Liver (tissue), 9 donors: ENCODE measurements around the gene GRID1. TPM values are rescaled to one million over a fixed set of nuclear protein-coding genes. Genes with fewer than 3 reads are reported as not detected.

Experiments used
- DNase-seq: peaks from one replicate; pipeline ENCODE4 v3.0.0-alpha.2; 2017; ENCODE audit warnings: low spot score
- H3K27ac ChIP-seq, 2 donors: one replicate each; pipeline ENCODE4 v1.7.0; 2013; ENCODE audit warnings: inconsistent platforms in 2 of 2, low read length in 2 of 2, control low read depth in 1 of 2, low read depth in 1 of 2, mild to moderate bottlenecking in 1 of 2
- H3K27me3 ChIP-seq, 4 donors: one replicate each; pipeline versions ENCODE4 v1.6.1 to v1.7.0; 2013; ENCODE audit warnings: low read length in 3 of 4, inconsistent platforms in 1 of 4, mild to moderate bottlenecking in 1 of 4, moderate library complexity in 1 of 4; ENCODE audit not compliant: control insufficient read depth in 4 of 4, insufficient read depth in 4 of 4
- H3K36me3 ChIP-seq, 4 donors: one replicate each; pipeline versions ENCODE4 v1.6.1 to v1.7.0; 2013; ENCODE audit warnings: low read length in 3 of 4, mild to moderate bottlenecking in 3 of 4, low read depth in 1 of 4, moderate library complexity in 1 of 4; ENCODE audit not compliant: control insufficient read depth in 4 of 4, insufficient read depth in 3 of 4
- H3K4me1 ChIP-seq, 4 donors: one replicate each; pipeline versions ENCODE4 v1.6.1 to v1.7.0; 2013; ENCODE audit warnings: low read length in 3 of 4, mild to moderate bottlenecking in 3 of 4, moderate library complexity in 1 of 4; ENCODE audit not compliant: control insufficient read depth in 4 of 4, insufficient read depth in 4 of 4
- H3K4me3 ChIP-seq, 3 donors: one replicate each; pipeline versions ENCODE4 v1.6.1 to v1.7.0; 2013; ENCODE audit warnings: low read length in 3 of 3, control low read depth in 1 of 3, low read depth in 1 of 3, mild to moderate bottlenecking in 1 of 3
- H3K9ac ChIP-seq, 2 donors: one replicate each; pipeline ENCODE4 v1.7.0; 2013; ENCODE audit warnings: low read length in 2 of 2, mild to moderate bottlenecking in 2 of 2, moderate library complexity in 2 of 2, control low read depth in 1 of 2, low read depth in 1 of 2
- H3K9me3 ChIP-seq, 4 donors: one replicate each; pipeline versions ENCODE4 v1.6.1 to v1.7.0; 2013; ENCODE audit warnings: low read length in 3 of 4; ENCODE audit not compliant: control insufficient read depth in 4 of 4
- EGR1 ChIP-seq, 2 donors: IDR thresholded peaks; 2 replicates each; pipeline ENCODE4 v1.6.1; 2016 to 2018; ENCODE audit warnings: antibody characterized with exemption in 2 of 2, low read depth in 2 of 2
- FOXA1 ChIP-seq: IDR thresholded peaks from 2 replicates; pipeline ENCODE4 v1.6.1; 2016; ENCODE audit warnings: antibody characterized with exemption
- FOXA2 ChIP-seq: IDR thresholded peaks from 2 replicates; pipeline ENCODE4 v1.6.1; 2016; ENCODE audit warnings: antibody characterized with exemption
- GABPA ChIP-seq, 2 donors: IDR thresholded peaks in 1 of 2; conservative IDR thresholded peaks in 1 of 2; 2 replicates each; pipeline ENCODE4 v1.6.1; 2016; ENCODE audit warnings: antibody characterized with exemption in 2 of 2, mild to moderate bottlenecking in 1 of 2, moderate library complexity in 1 of 2
- HNF4G ChIP-seq: IDR thresholded peaks from 2 replicates; pipeline ENCODE4 v1.6.1; 2016; ENCODE audit warnings: antibody characterized with exemption
- NR2F2 ChIP-seq: IDR thresholded peaks from 2 replicates; pipeline ENCODE4 v1.6.1; 2016; ENCODE audit warnings: antibody characterized with exemption
- RAD21 ChIP-seq, 2 donors: IDR thresholded peaks; 2 replicates each; pipeline ENCODE4 v1.6.1; 2016; ENCODE audit warnings: antibody characterized with exemption in 2 of 2, mild to moderate bottlenecking in 2 of 2
- RXRA ChIP-seq, 2 donors: IDR thresholded peaks; 2 replicates each; pipeline ENCODE4 v1.6.1; 2017 to 2018; ENCODE audit warnings: antibody characterized with exemption in 2 of 2, mild to moderate bottlenecking in 1 of 2
- SP1 ChIP-seq: IDR thresholded peaks from 2 replicates; pipeline ENCODE4 v1.6.1; 2018; ENCODE audit warnings: antibody characterized with exemption, mild to moderate bottlenecking
- TAF1 ChIP-seq: conservative IDR thresholded peaks from 2 replicates; pipeline ENCODE4 v1.6.1; 2016; ENCODE audit warnings: antibody characterized with exemption, mild to moderate bottlenecking
- WGBS: extraction: QIAGEN DNeasy Blood & Tissue Kit; methylation state at CpG from one replicate; pipeline ENCODE4 v1.1.7; 2013; 5-methylcytosine and 5-hydroxymethylcytosine counted together
- polyA plus RNA-seq, 2 donors: library from polyadenylated mRNA; stranded (reverse) in 1 of 2; unstranded in 1 of 2; fragments of 200-250 nt in 1 of 2; fragments of >200 nt in 1 of 2; fragmentation: Nextera tagmentation in 1 of 2; extraction: Ambion mirVana in 1 of 2; gene quantifications; one replicate each; pipeline versions ENCODE4 v1.2.1 to v1.2.3, GENCODE V29; 2013 to 2015
- total RNA-seq, 2 donors: library from RNA; depleted of rRNA; stranded (reverse); fragments of >200 nt; gene quantifications; one replicate each; pipeline ENCODE4 v1.2.3, GENCODE V29; 2014
- TF ChIP-seq, protein P1 (sequence below): IDR thresholded peaks from 2 replicates; pipeline ENCODE4 v1.6.1; 2016; ENCODE audit warnings: antibody characterized with exemption
- TF ChIP-seq, protein P2 (sequence below): fragments of 150-350 bp; IDR thresholded peaks from 2 replicates; pipeline ENCODE4 v1.5.1; 2017; ENCODE audit warnings: improper control_type of control experiment, low read depth, low read length; ENCODE audit not compliant: missing input control
- TF ChIP-seq, protein P3 (sequence below): IDR thresholded peaks from 2 replicates; pipeline ENCODE4 v1.6.1; 2016; ENCODE audit warnings: antibody characterized with exemption, mild to moderate bottlenecking
- TF ChIP-seq, protein P4 (sequence below): IDR thresholded peaks from 2 replicates; pipeline ENCODE4 v1.6.1; 2016; ENCODE audit warnings: antibody characterized with exemption
- TF ChIP-seq, protein P5 (sequence below): IDR thresholded peaks from 2 replicates; pipeline ENCODE4 v1.6.1; 2016; ENCODE audit warnings: antibody characterized with exemption
- donor health status: healthy.
- donor health status: healthy.
- donor health status: healthy.
- donor health status: healthy.
- donor health status: healthy.

Gene GRID1
- total and polyA plus RNA-seq, 4 donors = 0.09 to 0.17 (median 0.14) TPM; not detected in 1

DNA sequence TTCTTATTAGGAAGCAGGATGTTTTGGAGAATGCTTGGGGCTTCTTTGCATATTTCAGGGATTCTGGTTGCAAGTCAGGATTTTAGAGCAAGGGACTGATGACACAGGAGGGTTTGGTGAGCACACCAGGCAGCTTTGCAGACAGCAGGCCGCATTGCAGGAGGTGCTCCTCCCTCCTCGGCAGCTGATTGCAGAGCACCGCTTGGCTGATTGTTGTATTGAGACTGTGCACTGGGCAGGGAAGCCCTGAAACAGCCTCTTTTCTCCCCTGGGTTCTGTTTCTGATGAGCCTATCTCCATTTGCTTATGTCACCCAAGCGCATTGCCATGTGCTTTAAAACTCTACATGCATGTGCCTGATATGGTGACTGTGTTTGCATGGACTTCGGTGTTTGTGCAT lies 769.6 kb downstream of the GRID1 start (continued):
- no peak for TF ChIP-seq TAF1
- no peak for TF ChIP-seq RAD21 (IDR thresholded peaks at IDR 0.05)

DNA sequence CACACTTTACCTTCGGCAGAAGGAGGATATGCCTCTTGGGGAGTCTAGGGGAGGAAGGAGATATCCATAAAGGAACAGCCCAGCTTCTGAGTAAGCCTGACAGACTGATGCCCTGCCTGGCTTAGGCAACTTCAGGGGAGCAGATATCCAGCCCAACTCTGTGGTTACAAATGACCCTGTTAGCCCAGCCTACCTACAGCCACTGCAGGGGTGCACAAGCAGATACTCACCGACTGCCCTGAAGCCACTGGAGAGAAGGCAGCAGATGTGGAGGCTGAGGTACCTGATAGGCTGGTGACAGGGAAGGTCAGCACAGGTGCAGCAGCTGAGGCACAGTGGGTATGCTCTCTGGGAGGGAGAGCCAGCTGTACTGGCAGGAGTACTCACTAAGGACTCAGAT lies 770.2 kb downstream of the GRID1 start:
- 59% methylated on average over 2 of the region's 2 CpGs for WGBS
- no peak overlapping the region for H3K9ac ChIP-seq
- no peaks in the 10 kb centered on the region for H3K27me3 ChIP-seq
- TF ChIP-seq SP1 (no peak), GABPA (IDR thresholded peaks at IDR 0.05 in 1 of 2, conservative IDR thresholded peaks at IDR 0.05 in 1 of 2) (no peak), HNF4G (no peak), FOXA1 (no peak), TAF1 (no peak), RXRA (IDR thresholded peaks at IDR 0.05) (no peak), NR2F2 (no peak), FOXA2 (no peak), RAD21 (IDR thresholded peaks at IDR 0.05) (no peak), EGR1 (IDR thresholded peaks at IDR 0.05; ENCODE audit: low read depth in 2 of 2) (no peak)
- TF ChIP-seq, protein P1, sequence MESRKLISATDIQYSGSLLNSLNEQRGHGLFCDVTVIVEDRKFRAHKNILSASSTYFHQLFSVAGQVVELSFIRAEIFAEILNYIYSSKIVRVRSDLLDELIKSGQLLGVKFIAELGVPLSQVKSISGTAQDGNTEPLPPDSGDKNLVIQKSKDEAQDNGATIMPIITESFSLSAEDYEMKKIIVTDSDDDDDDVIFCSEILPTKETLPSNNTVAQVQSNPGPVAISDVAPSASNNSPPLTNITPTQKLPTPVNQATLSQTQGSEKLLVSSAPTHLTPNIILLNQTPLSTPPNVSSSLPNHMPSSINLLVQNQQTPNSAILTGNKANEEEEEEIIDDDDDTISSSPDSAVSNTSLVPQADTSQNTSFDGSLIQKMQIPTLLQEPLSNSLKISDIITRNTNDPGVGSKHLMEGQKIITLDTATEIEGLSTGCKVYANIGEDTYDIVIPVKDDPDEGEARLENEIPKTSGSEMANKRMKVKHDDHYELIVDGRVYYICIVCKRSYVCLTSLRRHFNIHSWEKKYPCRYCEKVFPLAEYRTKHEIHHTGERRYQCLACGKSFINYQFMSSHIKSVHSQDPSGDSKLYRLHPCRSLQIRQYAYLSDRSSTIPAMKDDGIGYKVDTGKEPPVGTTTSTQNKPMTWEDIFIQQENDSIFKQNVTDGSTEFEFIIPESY = no peak
- TF ChIP-seq, protein P2, sequence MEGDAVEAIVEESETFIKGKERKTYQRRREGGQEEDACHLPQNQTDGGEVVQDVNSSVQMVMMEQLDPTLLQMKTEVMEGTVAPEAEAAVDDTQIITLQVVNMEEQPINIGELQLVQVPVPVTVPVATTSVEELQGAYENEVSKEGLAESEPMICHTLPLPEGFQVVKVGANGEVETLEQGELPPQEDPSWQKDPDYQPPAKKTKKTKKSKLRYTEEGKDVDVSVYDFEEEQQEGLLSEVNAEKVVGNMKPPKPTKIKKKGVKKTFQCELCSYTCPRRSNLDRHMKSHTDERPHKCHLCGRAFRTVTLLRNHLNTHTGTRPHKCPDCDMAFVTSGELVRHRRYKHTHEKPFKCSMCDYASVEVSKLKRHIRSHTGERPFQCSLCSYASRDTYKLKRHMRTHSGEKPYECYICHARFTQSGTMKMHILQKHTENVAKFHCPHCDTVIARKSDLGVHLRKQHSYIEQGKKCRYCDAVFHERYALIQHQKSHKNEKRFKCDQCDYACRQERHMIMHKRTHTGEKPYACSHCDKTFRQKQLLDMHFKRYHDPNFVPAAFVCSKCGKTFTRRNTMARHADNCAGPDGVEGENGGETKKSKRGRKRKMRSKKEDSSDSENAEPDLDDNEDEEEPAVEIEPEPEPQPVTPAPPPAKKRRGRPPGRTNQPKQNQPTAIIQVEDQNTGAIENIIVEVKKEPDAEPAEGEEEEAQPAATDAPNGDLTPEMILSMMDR = no peak
- TF ChIP-seq, protein P3, sequence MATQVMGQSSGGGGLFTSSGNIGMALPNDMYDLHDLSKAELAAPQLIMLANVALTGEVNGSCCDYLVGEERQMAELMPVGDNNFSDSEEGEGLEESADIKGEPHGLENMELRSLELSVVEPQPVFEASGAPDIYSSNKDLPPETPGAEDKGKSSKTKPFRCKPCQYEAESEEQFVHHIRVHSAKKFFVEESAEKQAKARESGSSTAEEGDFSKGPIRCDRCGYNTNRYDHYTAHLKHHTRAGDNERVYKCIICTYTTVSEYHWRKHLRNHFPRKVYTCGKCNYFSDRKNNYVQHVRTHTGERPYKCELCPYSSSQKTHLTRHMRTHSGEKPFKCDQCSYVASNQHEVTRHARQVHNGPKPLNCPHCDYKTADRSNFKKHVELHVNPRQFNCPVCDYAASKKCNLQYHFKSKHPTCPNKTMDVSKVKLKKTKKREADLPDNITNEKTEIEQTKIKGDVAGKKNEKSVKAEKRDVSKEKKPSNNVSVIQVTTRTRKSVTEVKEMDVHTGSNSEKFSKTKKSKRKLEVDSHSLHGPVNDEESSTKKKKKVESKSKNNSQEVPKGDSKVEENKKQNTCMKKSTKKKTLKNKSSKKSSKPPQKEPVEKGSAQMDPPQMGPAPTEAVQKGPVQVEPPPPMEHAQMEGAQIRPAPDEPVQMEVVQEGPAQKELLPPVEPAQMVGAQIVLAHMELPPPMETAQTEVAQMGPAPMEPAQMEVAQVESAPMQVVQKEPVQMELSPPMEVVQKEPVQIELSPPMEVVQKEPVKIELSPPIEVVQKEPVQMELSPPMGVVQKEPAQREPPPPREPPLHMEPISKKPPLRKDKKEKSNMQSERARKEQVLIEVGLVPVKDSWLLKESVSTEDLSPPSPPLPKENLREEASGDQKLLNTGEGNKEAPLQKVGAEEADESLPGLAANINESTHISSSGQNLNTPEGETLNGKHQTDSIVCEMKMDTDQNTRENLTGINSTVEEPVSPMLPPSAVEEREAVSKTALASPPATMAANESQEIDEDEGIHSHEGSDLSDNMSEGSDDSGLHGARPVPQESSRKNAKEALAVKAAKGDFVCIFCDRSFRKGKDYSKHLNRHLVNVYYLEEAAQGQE = no peak
- TF ChIP-seq, protein P4, sequence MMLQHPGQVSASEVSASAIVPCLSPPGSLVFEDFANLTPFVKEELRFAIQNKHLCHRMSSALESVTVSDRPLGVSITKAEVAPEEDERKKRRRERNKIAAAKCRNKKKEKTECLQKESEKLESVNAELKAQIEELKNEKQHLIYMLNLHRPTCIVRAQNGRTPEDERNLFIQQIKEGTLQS = no peak
- no peaks in the 10 kb centered on the region for H3K36me3 ChIP-seq
- H3K4me1 ChIP-seq = no peaks in the 10 kb centered on the region
- H3K4me3 ChIP-seq = no peak overlapping the region
- H3K9me3 ChIP-seq = no peaks in the 10 kb centered on the region
- no peak overlapping the region for H3K27ac ChIP-seq
- peak; percentile 3 for DNase-seq

DNA sequence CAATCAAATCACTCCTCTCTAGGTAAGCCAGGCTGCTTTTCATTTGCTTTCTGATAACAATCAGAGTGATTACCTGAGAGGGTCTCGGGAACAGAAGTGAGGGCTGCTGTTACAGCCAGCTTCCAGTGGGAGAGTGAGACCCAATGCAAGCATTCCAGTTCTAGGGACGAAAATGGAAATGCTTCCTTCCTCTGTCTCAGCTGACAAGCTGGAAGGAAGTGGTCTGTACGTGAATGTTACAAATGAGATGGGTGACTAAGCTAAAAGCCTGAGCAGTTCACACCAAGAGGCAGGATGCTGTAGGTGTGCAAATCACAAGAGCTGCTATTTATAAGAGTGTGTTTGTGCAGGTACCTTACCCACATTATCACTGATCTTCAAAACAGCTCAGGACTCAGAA lies 772.4 kb downstream of the GRID1 start:
- Histone ChIP-seq H3K9me3 (no peaks in the 10 kb centered on the region), H3K36me3 (no peaks in the 10 kb centered on the region), H3K27me3 (no peaks in the 10 kb centered on the region), H3K4me3 (no peak overlapping the region), H3K4me1 (no peaks in the 10 kb centered on the region), H3K27ac (no peak overlapping the region), H3K9ac (no peak overlapping the region)
- peak; percentile 13 for DNase-seq
- 37% methylated on average over 3 of the region's 3 CpGs for WGBS
- no peak for TF ChIP-seq SP1
- TF ChIP-seq, protein P5, sequence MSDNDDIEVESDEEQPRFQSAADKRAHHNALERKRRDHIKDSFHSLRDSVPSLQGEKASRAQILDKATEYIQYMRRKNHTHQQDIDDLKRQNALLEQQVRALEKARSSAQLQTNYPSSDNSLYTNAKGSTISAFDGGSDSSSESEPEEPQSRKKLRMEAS = no peak
- TF ChIP-seq, protein P2 = no peak
- TF ChIP-seq, protein P3 = no peak
- no peak for TF ChIP-seq HNF4G
- TF ChIP-seq FOXA1 = no peak
- no peak for TF ChIP-seq RXRA (IDR thresholded peaks at IDR 0.05)
- TF ChIP-seq FOXA2 = no peak
- TF ChIP-seq, protein P4 = no peak
- no peak for TF ChIP-seq EGR1 (IDR thresholded peaks at IDR 0.05; ENCODE audit: low read depth in 2 of 2)
